Hepatic stellate cell (primary cell): ENCODE results near the gene KLK3.
"Not testable (repeated sequence)": the region's sequence is repeated elsewhere in the genome, so short reads cannot be mapped to it uniquely, and the experiment has no call there.

Source experiments
- DNase-seq: peaks from one replicate; pipeline ENCODE4 v3.0.0; 2011; ENCODE audit warnings: low spot score

KLK3 gene

DNA sequence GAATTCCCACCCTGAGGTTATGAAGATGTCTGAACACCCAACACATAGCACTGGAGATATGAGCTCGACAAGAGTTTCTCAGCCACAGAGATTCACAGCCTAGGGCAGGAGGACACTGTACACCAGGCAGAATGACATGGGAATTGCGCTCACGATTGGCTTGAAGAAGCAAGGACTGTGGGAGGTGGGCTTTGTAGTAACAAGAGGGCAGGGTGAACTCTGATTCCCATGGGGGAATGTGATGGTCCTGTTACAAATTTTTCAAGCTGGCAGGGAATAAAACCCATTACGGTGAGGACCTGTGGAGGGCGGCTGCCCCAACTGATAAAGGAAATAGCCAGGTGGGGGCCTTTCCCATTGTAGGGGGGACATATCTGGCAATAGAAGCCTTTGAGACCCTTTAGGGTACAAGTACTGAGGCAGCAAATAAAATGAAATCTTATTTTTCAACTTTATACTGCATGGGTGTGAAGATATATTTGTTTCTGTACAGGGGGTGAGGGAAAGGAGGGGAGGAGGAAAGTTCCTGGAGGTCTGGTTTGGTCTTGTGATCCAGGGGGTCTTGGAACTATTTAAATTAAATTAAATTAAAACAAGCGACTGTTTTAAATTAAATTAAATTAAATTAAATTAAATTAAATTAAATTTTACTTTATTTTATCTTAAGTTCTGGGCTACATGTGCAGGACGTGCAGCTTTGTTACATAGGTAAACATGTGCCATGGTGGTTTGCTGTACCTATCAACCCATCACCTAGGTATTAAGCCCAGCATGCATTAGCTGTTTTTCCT is 7.0 kb downstream of the KLK3 start:
- DNase-seq, result no peak

DNA sequence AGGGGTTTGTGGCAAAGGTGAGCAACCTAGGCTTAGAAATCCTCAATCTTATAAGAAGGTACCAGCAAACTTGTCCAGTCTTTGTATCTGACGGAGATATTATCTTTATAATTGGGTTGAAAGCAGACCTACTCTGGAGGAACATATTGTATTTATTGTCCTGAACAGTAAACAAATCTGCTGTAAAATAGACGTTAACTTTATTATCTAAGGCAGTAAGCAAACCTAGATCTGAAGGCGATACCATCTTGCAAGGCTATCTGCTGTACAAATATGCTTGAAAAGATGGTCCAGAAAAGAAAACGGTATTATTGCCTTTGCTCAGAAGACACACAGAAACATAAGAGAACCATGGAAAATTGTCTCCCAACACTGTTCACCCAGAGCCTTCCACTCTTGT is 14.8 kb downstream of the KLK3 start:
- DNase-seq, result no peak

DNA sequence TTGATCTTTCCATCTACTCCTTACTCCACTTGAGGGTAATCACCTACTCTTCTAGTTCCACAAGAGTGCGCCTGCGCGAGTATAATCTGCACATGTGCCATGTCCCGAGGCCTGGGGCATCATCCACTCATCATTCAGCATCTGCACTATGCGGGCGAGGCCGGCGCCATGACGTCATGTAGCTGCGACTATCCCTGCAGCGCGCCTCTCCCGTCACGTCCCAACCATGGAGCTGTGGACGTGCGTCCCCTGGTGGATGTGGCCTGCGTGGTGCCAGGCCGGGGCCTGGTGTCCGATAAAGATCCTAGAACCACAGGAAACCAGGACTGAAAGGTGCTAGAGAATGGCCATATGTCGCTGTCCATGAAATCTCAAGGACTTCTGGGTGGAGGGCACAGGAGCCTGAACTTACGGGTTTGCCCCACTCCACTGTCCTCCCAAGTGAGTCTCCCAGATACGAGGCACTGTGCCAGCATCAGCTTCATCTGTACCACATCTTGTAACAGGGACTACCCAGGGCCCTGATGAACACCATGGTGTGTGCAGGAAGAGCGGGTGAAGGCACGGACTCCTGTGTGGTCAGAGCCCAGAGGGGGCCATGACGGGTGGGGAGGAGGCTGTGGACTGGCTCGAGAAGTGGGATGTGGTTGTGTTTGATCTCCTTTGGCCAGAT is 15.8 kb downstream of the KLK3 start:
- DNase-seq, result no peak

DNA sequence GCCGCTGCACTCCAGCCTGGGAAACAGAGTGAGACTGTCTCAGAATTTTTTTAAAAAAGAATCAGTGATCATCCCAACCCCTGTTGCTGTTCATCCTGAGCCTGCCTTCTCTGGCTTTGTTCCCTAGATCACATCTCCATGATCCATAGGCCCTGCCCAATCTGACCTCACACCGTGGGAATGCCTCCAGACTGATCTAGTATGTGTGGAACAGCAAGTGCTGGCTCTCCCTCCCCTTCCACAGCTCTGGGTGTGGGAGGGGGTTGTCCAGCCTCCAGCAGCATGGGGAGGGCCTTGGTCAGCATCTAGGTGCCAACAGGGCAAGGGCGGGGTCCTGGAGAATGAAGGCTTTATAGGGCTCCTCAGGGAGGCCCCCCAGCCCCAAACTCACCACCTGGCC is 18.3 kb downstream of the KLK3 start, which contains the start of gene KLK2:
KLK2 (plus strand) TSS at position 384 of the 400 bp plus-strand sequence. CDS start 35 bp downstream, outside the sequence.
- DNase-seq, result no peak

DNA sequence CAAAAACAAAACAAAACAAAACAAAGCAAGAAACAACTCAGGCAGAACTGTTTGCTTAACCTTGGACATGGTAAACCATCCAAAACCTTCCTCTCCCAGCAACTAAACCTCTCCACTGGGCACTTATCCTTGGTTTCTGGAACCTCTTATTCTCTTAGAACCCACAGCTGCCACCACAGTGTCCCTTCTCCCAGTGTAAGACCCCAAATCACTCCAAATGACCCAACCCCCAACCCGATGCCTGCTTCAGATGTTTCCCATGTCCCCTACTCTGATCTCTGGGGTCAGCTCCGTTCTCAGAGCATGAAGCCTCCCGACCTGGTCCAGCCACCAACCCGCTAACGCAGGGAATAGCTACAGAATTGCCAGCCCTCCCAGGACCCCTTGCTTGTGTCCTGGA is 19.5 kb downstream of the KLK3 start:
- no peak for DNase-seq

DNA sequence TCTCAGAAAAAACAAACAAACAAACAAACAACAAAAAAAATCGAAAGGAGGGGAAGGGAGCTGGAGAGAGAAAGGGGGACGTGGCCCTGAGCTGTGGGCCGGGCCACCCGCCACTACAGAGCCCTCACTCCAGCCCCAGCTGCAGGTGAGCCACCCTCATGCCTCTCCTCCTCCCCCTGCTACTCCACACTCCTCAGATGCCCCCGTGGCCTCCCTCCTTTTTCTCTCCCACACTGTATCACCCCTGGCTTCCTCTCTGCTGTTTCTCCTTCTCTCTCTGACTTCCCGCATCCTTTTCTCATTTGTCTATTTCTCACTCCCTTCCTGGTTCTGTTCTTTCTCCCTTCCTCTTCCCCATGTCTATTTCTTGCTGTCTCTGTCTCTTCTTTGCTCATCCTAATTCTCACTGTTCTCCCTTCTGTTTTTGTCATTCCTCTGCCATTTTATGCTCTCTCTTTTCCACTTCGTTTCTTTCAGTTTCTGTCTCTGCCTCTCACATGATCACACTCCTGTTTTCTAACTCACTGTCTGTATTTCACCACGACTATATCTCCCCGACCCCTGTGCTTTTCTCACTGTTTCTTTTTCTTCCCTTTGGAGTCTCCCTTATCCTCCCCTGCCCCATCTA is 21.2 kb downstream of the KLK3 start:
- no peak for DNase-seq

DNA sequence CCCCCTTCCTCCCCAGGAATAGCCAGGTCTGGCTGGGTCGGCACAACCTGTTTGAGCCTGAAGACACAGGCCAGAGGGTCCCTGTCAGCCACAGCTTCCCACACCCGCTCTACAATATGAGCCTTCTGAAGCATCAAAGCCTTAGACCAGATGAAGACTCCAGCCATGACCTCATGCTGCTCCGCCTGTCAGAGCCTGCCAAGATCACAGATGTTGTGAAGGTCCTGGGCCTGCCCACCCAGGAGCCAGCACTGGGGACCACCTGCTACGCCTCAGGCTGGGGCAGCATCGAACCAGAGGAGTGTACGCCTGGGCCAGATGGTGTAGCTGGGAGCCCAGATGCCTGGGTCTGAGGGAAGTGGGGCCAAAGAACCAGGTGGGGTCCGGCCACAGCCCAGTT is 21.7 kb downstream of the KLK3 start:
- no peak for DNase-seq

DNA sequence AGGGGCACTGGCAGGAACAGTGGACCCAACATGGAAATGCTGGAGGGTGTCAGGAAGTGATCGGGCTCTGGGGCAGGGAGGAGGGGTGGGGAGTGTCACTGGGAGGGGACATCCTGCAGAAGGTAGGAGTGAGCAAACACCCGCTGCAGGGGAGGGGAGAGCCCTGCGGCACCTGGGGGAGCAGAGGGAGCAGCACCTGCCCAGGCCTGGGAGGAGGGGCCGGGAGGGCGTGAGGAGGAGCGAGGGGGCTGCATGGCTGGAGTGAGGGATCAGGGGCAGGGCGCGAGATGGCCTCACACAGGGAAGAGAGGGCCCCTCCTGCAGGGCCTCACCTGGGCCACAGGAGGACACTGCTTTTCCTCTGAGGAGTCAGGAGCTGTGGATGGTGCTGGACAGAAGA is 22.6 kb downstream of the KLK3 start:
- no peak for DNase-seq

DNA sequence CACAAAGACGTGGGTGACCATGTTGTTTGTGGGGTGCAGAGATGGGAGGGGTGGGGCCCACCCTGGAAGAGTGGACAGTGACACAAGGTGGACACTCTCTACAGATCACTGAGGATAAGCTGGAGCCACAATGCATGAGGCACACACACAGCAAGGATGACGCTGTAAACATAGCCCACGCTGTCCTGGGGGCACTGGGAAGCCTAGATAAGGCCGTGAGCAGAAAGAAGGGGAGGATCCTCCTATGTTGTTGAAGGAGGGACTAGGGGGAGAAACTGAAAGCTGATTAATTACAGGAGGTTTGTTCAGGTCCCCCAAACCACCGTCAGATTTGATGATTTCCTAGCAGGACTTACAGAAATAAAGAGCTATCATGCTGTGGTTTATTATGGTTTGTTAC is 24.1 kb downstream of the KLK3 start:
- DNase-seq, result no peak

DNA sequence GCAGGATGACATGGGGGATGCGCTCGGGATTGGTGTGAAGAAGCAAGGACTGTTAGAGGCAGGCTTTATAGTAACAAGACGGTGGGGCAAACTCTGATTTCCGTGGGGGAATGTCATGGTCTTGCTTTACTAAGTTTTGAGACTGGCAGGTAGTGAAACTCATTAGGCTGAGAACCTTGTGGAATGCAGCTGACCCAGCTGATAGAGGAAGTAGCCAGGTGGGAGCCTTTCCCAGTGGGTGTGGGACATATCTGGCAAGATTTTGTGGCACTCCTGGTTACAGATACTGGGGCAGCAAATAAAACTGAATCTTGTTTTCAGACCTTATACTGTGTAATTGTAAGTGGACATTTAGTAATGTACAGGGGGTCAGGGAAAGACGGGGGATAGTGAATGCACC is 25.5 kb downstream of the KLK3 start:
- no peak for DNase-seq

DNA sequence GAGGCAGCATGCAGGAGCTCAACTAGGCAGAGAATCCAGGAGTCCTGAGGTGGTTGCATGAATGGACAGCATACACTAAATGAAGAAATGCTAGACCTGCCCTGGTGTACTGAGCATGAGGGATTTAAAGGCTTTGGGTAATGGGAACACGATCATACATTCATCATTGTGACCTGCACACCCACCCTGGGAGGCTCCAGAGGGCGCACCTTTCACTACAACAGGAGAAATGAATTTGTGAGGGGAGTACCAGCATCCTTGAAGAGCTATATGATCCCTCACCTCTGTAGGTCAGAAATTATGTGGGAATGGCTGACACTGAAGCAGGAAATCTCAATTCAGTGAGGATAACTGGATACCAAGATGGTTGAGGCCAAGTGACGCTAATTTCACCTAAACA is 27.5 kb downstream of the KLK3 start:
- DNase-seq, result no peak

DNA sequence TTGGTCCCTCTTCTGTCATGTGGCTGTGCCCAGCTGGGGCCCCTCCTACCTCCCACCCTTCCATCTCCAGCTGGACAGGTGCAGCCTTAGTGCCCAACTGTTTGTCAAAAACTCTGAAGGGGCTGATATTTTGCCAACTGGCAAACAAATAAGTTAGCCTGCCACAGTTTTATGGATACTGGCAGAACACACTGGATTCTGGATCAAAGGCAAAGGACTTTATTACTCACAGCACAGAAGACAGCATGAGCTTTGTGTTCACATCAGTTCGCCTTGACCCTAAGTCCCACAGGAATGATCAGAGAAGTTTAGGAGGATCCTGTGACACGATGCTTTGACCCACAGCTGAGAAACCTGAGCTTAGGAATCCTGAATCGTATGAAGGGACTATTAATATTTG is 34.9 kb downstream of the KLK3 start:
- DNase-seq, result no peak

DNA sequence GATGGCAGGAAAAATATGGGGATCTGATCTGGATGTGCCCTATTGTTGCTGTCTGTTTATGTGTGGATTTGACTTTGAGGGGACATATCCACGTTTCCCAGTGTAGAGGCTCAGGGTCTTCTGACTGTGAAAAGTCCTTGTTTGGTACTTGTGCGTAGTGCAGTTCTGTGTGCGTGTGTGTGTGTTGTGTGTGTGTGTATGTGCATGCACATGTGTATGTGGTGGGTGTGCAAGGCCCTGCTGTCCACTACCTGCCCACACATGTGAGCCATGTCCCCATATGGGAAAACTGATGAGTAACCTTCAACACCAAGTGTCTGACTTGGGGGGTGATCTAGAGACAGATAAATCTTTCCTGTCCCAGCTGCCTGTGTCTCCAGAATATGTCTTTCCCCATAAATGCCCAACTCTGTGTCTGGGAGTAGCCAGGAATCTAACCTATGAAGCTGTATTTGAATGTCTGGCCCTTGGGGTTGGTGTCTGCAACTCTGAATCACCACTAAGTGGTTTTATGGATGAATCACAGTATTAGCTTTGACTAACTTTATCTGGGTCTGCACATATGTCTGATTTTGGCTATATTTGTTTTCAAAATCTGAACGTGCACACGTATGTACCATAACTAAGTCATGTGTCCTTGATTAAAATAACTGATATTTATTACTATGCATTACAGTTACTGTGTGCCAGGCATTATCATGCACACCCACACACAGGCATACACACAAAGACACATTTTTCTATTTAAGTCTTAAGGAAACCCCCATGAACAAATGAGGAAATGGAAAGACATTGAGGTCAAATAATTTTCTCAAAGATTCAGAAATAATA is 35.9 kb downstream of the KLK3 start:
- no peak for DNase-seq

DNA sequence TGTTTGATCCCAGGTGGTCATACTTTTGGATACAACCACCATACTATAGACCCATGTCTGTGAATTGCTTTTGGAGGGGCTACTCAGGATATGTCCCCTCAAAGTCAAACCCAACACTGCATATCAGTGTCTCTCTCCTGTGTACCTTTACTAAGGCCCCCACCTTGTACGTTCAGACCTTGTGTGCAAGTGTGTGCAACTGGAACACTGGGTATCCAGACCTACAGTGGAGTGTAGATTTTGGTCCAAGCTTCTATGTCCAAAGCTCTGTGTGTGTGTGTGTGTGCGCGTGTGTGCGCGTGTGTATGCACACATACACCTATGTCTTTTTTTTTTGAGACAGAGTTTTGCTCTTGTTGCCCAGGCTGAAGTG is 36.5 kb downstream of the KLK3 start:
- DNase-seq, result no peak

DNA sequence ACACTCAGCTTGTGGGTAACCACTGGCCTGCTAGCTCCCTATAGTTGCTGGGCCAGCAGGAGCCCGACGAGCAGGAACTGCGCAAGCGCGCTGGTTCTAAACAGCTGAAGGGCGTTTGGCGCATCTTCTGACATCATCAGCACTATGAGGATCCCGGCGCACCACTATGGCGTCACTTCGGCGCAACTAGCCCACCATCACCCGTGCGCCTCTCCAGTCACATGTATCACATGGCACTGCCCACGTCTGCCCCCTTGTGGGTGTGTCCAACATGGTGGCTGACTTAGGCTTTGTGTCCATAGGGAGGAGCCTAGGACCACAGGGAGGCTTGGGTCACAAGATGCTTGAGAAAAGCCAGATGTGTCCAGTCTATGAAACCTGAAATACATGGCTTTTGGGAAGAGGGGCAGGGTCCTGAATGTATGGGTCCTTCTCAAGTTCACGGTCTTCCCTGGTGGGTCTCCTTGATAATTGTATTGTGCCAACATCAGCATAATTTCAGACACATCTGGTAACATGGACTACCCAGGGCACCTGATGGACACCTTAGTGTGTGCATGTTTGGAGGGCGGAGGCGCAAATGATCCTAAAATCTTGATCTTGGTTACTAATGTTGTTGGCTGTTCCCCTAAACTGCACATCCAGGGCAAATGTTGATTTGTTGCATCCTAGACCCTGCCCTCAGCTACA is 38.5 kb downstream of the KLK3 start:
- DNase-seq, result no peak

DNA sequence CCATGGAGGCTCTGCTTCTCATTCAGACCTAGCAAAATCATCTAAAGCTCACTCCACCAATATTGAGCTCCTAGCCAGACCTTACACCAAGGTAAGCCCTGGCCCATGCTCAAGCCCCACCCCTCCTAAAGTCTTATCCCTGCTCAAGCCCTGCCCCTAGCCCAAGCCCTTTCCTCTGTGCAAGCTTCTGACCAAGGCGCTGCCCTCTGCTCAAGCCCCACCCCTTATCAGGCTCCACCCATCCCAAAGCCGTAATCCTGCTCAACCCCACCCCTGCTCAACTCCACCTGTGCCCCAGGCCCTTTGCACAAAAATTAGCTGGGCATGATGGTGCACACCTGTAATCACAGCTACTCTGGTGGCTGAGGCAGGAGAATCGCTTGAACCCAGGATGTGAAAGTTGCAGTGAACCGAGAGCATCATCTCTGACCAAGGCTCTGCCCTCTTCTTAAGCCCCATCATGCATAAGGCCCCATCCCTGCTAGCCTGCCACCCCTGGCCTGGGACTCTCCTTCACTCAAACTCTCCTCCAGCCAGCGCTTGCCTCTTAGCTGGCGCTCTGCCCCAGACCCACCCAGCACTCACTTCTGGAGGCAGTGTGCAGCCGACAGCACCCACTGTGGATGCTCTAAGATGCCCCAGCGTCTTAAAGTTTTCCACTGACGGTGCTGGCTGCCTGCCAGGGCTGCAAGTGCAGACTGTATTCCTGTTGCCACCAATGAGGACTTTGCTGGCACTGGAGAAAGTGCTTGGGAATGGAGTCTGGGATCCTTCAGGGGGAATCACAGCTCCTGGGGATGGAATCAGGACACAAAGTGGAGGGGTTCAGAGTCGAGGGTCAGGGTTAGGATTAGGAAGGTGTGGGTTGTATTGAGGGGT is 40.0 kb downstream of the KLK3 start:
- DNase-seq, result no peak

DNA sequence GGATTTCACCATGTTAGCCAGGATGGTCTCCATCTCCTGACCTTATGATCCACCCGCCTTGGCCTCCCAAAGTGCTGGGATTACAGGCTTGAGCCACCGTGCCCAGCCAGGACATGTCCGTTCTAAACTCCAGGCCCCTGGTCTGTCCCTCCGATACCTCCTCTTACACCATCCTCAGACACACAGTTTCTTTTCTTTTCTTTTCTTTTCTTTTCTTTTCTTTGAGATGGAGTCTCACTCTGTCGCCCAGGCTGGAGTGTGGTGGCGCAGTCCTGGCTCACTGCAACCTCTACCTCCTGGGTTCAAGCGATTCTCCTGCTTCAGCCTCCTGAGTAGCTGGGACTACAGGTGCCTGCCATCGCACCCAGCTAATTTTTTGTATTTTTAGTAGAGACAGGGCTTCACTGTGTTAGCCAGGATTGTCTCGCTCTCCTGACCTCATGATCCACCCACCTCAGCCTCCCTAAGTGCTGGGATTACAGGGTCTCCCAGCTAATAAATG is 41.4 kb downstream of the KLK3 start:
- not testable (repeated sequence) for DNase-seq

DNA sequence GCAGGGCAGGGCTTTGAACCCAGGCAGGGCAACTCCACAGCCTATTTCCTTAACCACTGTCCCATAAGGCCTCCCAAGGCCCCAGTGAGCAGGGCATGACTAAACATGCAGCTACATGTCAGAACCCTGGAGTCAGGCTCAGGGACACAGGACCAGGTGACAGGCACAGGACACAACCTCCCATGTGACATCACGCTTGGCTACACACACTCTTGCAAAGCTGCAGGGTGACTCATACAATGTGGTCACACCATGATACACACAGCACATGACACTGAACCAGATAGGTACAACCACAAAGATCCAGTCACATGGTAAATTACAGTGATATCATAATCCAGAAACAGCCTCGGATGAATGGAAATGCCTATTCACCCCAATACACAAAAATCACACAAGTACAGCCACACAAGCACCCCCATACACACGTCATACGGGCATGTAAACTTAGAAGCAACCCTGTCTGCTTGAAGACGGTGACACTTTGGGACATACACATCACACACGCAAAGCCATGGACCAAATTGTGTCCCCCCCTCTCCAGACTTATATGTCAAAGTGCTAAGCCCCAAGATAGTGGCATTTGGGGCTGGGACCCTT is 42.0 kb downstream of the KLK3 start:
- DNase-seq, result no peak

DNA sequence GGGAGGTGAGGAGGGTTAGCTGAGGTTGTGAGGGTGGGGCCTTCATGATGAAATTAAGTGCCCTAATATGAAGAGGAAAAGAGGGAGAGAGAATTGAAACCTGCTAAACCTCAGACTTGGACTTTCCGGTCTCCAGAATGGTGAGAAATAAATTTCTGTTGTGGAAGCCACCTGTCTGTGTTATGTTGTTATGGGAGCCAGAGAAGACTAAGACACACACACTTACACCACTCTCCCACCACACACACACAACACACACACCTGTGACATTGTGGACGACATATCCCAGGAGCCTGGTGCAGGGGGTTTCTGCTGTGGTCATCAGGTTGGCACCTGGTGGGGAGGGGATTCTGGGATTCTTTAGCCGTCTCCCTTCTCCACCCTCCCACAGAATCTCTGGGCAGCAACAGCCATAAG is 42.5 kb downstream of the KLK3 start:
- no peak for DNase-seq

DNA sequence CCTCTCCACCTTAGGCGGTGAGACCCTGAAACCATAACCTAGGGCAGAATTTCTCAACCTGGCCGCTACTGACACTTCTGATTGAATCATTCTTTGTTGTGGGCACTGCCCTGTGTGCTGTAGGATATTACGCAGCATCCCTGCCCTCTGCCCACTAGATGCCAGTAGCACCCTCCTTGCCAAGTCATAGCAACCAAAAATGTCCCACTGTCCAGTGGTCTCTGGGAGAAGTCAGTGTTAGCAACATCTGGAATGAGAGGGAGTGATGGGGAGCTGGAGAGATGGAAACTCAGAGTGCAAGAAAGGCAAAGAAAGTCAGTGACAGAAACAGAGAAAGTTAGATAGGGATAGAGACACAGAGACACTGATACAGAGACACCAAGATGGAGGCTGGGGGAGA is 42.9 kb downstream of the KLK3 start:
- no peak for DNase-seq
